ENCODE measurements around the gene MYPN. TPM values are rescaled to one million over a fixed set of nuclear protein-coding genes. Genes with fewer than 3 reads are reported as not detected.

MYPN gene
- total RNA-seq, 2 donors from 2014 or later, result 0.23 to 2.5 TPM

- intact Hi-C loops (cut with DNase I), result no loop called here
- DNase-seq (ENCODE audit: low spot score), result no peak
Measured at GRCh38 chr10:68247931-68248330, 138.6 kb downstream of the MYPN start.

DNA sequence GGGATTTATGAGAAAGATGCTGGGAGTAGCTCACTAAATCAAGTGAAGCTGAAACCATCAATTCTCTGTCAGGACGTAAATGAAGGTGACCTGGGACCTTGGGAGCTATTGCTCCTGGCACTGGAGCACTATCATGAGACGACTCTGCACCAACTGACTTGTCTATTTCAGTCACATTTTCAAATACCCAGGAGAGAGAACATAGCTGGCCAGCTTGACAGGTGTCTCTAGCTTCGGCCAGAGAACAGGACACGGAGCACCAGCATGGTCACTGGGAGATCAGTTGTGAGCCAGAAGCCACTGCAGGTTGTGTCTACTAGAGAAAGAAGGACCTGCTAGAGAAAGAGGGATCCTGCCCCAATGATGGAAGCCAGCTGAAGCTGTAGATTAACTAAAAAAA is 140.0 kb downstream of the MYPN start:
- intact Hi-C loops (cut with DNase I), result no loop called here
- DNase-seq (ENCODE audit: low spot score), result no peak

GRCh38 chr10:68251151-68251550 is 141.9 kb downstream of the MYPN start:
- intact Hi-C loops (cut with DNase I), result no loop called here

GRCh38 chr10:68251625-68252495 is 142.6 kb downstream of the MYPN start:
- DNase-seq (ENCODE audit: low spot score), result no peak
- intact Hi-C loops (cut with DNase I), result no loop called here

More at GRCh38 chr10:68251151-68251550, 141.9 kb downstream of the MYPN start:
- no peak for DNase-seq (ENCODE audit: low spot score)

DNA sequence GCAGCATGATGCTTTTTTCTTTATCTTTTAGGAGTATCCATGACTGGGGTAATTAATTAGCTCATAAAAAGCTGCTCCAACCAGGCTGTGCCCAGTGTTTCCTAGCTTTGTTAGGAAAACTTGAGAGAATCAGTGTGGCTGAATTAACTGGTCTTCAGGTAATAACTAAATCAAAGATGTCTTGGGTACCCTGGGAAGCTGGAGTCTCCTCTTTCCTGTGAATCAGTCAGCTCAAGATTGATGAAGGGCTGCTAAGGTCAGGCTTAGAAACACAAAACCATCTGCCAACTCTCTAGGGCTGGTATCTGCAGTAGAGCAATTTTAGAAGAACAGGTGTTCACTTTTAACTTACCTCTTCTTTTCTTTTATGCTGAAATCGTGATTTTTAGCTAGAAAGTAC is 144.1 kb downstream of the MYPN start:
- DNase-seq (ENCODE audit: low spot score), result no peak
- intact Hi-C loops (cut with DNase I), result no loop called here

DNA sequence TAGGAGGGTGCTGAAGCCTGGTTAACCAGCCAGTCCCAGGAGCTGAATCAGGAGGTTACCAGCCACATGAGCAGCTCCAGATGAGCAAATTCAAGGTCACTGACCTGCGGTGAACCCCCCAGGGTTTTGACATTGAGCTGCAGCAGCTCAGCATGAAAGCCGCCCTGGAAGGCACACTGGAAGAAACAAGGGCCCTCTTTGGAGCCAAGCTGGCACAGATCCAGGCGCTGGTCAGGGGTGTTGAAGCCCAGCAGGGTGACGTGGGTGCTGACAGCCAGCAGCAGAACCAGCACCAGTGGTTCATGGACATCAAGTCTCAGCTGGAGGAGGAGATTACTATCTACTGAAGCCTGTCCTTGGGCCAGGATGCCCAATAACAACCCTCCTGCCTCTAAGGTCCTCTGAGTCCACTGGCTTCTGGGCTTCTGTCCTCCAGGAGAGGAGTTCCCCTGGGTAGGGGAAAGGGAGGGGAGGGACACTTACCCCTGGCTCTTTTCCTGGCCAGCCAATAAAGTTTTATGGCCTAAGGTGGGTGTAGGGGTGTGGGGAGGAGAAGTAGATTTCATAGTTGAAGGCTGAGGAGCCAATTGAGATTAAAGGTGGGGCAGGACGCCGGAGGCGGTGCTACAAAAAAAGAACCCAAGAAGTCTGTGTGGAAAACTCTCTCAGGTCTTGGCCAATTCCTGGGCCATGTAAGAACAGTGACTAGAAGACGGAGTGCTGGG is 152.0 kb downstream of the MYPN start:
- intact Hi-C loops (cut with DNase I), result no loop called here
- DNase-seq (ENCODE audit: low spot score), result no peak

Other genes with a start within 250 kb of the MYPN start
- 10 to 100 TPM; 19.5 to 21.6 TPM for gene SIRT1, start 224.8 kb upstream of the MYPN start, total RNA-seq
- gene HERC4, start 34.2 kb upstream of the MYPN start, total RNA-seq, result 10 to 100 TPM; 50.4 to 72.0 TPM
- gene ATOH7, start 122.6 kb downstream of the MYPN start, total RNA-seq, result not detected
- 100 to 1,000 TPM in 1 of 2 donors, 10 to 100 TPM in 1; 99.6 to 121 TPM for gene HNRNPH3, start 222.6 kb downstream of the MYPN start, total RNA-seq
- 10 to 100 TPM in 1 of 2 donors, 1 to 10 TPM in 1; 9.4 to 12.5 TPM for gene PBLD, start 223.4 kb downstream of the MYPN start, total RNA-seq

All from posterior vena cava (tissue), 2 donors.